NCI-H2081 treated with DMSO at 0.1 percent for 48 hours (cell line): Measurements from ENCODE around the gene LAMA3.

Source experiments
- DNase-seq: peaks from one replicate; lab custom pipeline; 2025; lab: John Stamatoyannopoulos, UW

The LAMA3 gene

DNA sequence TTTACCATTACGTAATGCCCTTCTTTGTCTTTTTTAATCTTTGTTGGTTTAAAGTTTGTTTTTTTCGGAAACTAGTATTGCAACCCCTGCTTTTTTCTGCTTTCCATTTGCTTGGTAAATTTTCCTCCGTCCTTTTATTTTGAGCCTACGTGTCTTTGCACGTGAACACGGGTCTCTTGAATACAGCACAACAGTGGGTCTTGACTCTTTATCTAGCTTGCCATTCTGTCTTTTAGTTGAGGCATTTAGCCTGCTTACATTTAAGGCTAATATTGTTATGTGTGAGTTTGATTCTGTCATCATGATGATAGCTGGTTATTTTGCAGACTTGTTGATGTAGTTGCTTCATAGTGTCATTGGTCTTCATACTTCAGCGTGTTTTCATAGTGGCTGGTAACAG, 287.9 kb downstream of the LAMA3 start:
- no peak for DNase-seq

- DNase-seq: no peak
Measured at GRCh38 chr18:23977719-23978483, 288.6 kb downstream of the LAMA3 start.

DNA sequence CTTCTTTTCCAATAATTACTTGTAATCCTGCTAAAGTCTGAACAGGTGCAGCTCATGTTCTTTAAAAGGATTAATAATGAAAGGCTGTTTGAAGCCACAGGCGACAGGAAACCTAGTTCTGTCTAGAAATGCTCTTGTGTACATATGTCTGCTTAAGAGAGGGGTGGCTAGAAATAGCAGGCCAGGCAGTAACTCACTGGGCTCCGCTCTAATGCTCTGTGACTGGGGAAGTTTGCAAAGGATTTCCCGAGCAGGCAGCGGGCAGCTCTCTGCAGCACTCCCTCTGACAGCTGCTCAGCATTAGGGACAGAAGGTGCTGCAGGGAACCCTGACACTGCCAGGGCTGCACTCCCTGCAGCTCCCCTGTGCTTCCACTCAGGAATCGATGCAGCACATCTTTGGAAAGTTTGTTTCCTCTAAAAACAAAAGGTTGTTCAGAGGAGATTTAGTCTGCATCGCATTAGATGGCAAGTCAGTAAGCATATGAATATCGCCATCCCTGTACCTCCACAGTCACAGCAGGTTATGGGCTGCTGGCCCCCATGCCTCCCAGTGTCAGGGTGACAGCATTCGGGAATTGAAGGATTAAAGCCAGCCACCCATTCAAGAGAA, 292.2 kb downstream of the LAMA3 start:
- DNase-seq: no peak

DNA sequence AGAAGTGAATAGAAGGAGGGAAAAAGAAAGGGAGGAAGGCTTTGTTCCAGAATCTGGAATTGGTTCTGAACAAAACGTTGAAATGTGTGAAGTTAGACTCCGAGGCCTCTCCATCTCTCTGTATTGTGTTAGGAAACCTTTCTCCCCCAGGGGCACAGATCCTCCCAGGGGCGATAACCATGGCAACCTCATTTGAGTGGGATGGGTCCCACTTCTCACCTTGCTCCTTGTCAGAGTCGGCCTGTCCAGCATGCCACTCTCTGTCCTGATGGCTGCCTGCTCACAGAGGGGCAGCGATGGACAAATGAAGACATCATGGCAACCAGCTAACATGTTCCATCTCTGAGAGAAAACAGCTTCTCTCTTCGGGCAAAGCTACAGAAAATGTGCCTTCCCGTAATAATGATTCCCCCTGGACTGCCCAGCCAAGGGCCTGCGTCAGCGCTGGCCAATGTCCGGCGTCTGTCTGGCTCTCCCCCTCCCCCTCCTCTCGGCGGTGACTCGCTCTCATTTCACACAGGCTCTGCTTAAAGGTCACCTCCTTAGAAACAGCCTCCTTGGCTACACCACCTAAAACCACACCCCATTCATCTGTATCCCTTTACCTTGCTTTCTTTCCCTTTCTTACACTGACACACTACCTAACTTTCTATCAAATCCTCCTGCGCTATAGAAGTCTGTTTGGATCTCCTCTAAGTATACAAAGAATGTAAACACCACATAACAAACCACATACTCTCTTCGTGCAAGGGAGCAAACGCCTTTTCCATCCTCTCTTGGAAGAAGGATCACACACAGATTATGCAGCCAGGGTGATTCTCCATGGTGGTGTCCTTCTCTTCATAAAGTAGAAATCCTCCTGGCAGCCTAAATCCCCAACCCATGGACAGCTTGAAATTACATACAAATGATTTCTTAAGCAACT, 293.2 kb downstream of the LAMA3 start:
- no peak for DNase-seq

DNA sequence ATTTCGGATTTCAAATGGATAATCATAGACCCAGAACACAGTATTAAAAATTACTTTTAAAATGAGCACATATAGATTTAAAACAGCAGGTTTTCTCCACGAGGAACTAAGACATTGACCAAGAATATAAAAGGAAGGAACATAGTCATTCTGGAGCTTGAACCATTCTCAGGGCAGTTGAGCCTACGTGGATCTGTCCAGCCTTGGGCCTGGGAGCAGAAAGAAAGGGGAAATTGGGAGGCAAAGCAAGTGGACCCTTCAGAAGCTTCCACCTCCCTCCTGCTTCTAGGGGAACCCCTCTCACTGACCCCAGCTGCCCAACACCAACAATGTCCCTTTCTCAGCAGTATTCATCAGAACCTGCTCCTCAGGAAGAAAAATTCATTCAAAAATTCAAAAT, 293.9 kb downstream of the LAMA3 start:
- no peak for DNase-seq

DNA sequence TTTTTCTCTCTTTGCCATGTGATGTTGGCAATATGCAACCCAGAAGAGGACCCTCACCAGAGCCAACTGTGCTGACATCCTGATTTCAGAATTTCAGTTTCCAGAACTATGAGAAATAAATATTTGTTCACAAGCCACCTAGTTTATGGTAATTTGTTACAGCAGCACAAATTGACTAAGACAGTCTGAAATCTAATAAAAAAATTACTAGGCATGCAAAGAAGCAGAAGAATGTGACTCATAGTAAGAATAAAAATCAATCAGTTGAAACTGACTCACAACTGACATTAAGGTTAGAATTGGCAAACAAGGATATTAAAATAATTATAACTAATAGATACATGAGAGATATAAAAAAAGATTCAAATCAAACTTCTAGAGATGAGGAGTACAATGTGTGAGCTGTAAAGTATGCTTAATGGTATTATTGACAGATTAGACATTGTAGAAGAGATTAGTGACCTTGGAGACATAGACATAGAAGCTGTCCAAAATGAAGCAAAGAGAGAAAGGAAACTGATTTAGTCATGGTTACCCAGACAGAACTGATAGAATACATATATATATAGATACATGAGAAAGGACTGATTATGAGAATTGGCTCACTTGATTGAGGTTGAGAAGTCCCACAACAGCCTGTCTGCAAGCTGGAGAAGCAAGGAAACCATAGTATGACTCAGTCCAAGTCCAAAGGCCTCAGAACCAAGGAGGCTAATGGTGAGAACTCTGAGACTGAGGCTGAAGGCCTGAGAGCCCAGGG, 297.5 kb downstream of the LAMA3 start:
- DNase-seq: no peak

- no peak for DNase-seq
Measured at GRCh38 chr18:23990474-23991410, 301.5 kb downstream of the LAMA3 start.

GRCh38 chr18:23992089-23992940, 303.1 kb downstream of the LAMA3 start:
- peak; percentile 10 for DNase-seq

DNA sequence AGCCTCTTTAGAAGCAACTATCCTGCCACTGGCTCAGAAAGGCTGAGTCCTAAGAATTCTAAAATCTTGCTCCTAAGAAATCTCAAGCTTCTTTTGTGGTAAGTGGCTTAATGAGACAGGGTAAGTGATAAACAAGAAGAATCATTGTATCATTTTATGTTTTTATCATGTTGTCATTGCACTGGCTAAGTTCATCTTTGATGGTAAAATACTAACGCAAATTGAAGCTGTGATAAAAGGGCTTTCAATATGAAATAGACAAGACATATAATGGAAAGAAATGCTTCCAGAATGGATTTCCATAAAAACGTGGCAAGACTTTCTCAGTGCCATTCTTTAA, 303.7 kb downstream of the LAMA3 start:
- DNase-seq: no peak

GRCh38 chr18:23994361-23994902, 305.2 kb downstream of the LAMA3 start:
- DNase-seq: peak; percentile 93

GRCh38 chr18:23995180-23995579, 305.9 kb downstream of the LAMA3 start:
- no peak for DNase-seq

DNA sequence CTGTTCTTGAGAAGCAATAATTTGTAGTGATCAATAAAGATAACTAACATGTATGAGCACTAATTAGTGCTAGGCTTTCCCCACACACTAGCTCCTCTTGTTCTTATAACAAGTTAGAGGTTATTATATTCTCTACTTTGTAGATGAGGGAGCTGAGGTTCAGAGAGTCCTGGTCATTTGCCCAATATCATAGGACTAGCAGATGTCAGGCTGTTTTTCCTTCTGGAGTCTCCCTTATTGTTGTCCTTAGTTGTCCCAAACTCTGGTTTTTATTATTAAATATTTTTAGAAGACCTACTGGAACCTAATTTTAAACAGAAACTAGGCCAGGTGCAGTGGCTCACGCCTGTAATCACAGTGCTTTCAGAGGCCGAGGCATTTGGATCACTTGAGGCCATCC, 308.8 kb downstream of the LAMA3 start:
- DNase-seq: no peak

DNA sequence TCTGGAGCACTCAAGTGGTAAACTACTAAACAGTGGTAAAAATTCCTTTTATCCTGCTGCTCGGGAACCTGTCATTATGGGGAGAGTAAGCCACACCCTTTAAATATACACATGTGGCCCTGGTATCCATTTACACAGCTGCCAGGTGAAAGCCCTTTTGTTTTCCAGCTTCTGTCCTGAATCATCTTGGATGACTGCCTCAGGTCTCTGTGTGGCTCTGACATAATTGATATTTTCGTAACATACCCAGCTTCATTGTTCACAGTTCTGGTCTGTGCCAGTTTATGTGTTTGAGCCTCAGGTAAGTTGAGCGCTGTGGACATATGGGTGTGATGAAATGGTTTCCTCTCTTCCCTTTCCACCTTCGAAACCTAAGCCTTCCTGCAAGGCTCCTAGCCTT, 309.6 kb downstream of the LAMA3 start:
- DNase-seq: peak; percentile 98

- no peak for DNase-seq
Measured at GRCh38 chr18:24000613-24001490, 311.6 kb downstream of the LAMA3 start.

DNA sequence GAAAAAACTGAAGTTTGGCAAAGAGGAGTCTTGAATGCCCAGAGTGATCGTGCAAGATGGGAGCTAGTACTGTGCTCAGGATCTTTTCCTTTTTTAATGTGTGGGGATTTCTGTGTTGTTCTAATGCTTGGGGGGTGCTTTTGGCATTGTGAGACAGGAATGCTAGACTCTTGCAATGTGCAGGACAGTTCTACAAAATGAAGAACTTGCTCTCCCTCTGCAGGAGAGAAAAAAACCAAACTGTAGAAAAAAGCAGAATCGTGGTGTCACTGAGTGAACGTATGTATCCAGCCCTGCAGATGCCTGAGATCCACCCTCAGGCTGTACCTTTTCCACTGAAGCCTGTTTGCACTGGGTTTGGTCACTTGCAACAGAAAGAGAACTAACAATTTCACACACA, 313.2 kb downstream of the LAMA3 start:
- DNase-seq: no peak

DNA sequence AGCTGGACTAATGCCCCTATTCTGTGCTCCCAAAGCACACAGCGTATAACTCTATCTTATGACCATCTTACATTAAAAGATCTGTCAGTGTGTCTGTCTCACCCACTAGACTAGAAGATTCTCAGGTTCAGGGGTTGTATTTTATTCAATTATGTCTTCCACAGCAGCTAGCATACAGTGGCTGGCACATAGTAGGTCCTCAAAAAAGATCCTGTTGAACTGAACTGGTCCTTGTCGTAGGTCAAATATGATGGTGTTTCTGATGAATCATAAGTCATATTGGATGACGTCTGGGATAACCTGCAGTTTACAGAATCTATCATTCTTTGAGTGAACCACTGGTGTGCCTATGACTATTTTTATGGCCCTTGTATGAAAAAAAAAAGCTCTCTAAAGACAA, 314.0 kb downstream of the LAMA3 start:
- DNase-seq: no peak

GRCh38 chr18:24003903-24004640, 314.8 kb downstream of the LAMA3 start:
- no peak for DNase-seq
